ENCODE measurements around the gene MXRA8.

Gene MXRA8

DNA sequence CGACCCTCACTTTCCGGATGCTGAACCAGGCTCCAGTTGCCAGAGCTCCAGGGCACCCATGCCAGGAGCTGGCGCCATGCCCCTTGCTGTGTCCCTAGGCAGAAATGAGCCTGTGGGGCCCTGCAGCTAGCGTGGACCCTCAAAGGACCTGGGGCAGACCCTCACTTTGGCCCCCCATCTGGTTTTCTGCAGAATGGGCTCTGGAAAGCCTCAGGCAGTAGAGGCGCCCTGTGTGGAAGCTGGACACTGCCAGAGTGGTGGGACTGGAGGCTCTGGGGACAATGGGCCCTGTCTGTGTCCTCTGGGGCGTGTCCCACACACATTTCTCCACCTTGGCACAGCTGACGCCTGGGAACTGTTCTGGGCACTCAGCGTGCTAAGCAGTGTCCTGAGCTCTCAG, 22.9 kb upstream of the MXRA8 start:
- Histone ChIP-seq H3K9me3 (ENCODE audit: insufficient read depth, low read length) (no peaks in the 10 kb centered on the region), H2AFZ (ENCODE audit: low read depth, low read length, severe bottlenecking) (no peak overlapping the region), H3K79me2 (ENCODE audit: insufficient read depth, low read length) (peaks cover 14% of the 10 kb centered on the region), H3K9ac (ENCODE audit: low read length) (no peak overlapping the region), H4K20me1 (ENCODE audit: low read depth, low read length) (no peaks in the 10 kb centered on the region), H3K27me3 (ENCODE audit: low read length) (no peaks in the 10 kb centered on the region), H3K27ac (ENCODE audit: low read depth, low read length) (no peak overlapping the region), H3K4me3 (ENCODE audit: insufficient read depth, low read length, poor library complexity, severe bottlenecking) (no peak overlapping the region), H3K9me2 (replicated peaks; ENCODE audit: insufficient read depth, low read length) (no peaks in the 10 kb centered on the region), H3F3A (ENCODE audit: insufficient read depth) (peaks cover 18% of the 10 kb centered on the region), H3K4me2 (ENCODE audit: low read depth, low read length, poor library complexity, severe bottlenecking) (no peak overlapping the region), H3K36me3 (ENCODE audit: low read length) (0 out of 2 replicates have a peak, but pooled peaks cover 1% of the 10 kb centered on the region)
- no peak for TF ChIP-seq EZH2phosphoT487 (conservative IDR thresholded peaks at IDR 0.05; ENCODE audit: low read length)
- TF ChIP-seq, protein P1, sequence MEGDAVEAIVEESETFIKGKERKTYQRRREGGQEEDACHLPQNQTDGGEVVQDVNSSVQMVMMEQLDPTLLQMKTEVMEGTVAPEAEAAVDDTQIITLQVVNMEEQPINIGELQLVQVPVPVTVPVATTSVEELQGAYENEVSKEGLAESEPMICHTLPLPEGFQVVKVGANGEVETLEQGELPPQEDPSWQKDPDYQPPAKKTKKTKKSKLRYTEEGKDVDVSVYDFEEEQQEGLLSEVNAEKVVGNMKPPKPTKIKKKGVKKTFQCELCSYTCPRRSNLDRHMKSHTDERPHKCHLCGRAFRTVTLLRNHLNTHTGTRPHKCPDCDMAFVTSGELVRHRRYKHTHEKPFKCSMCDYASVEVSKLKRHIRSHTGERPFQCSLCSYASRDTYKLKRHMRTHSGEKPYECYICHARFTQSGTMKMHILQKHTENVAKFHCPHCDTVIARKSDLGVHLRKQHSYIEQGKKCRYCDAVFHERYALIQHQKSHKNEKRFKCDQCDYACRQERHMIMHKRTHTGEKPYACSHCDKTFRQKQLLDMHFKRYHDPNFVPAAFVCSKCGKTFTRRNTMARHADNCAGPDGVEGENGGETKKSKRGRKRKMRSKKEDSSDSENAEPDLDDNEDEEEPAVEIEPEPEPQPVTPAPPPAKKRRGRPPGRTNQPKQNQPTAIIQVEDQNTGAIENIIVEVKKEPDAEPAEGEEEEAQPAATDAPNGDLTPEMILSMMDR (IDR thresholded peaks at IDR 0.05; ENCODE audit: insufficient read depth, low read length, poor library complexity, severe bottlenecking) = no peak

DNA sequence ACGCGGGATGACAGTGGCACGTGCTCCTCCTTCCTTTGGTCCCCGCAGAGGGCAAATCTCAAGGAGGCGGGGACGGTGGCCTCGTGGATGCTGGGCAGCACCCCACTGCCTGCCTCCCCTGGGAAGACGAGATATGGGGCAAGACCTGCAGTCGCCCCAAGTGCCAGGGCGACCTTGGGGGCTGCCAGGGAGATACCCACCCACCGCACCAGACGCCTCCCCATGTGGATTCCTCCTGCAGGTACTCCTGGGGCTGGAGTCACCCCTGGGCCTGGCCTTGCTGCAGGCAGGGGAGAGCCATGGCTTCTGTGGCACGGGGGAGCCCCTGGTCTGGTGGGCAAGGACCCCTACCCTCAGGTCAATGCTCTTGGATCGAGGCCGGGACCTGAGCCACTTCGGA, 22.5 kb upstream of the MXRA8 start:
- H4K20me1 ChIP-seq (ENCODE audit: low read depth, low read length) = no peaks in the 10 kb centered on the region
- no peaks in the 10 kb centered on the region for H3K27me3 ChIP-seq (ENCODE audit: low read length)
- no peaks in the 10 kb centered on the region for H3K9me2 ChIP-seq (replicated peaks; ENCODE audit: insufficient read depth, low read length)
- H2AFZ ChIP-seq (ENCODE audit: low read depth, low read length, severe bottlenecking) = no peak overlapping the region
- no peaks in the 10 kb centered on the region for H3K36me3 ChIP-seq (ENCODE audit: low read length)
- peaks cover 23% of the 10 kb centered on the region for H3F3A ChIP-seq (ENCODE audit: insufficient read depth)
- H3K4me3 ChIP-seq (ENCODE audit: insufficient read depth, low read length, poor library complexity, severe bottlenecking) = no peak overlapping the region
- H3K9ac ChIP-seq (ENCODE audit: low read length) = no peak overlapping the region
- TF ChIP-seq EZH2phosphoT487 (conservative IDR thresholded peaks at IDR 0.05; ENCODE audit: low read length) = no peak
- TF ChIP-seq, protein P1 (IDR thresholded peaks at IDR 0.05; ENCODE audit: insufficient read depth, low read length, poor library complexity, severe bottlenecking) = no peak
- H3K79me2 ChIP-seq (ENCODE audit: insufficient read depth, low read length) = peaks cover 14% of the 10 kb centered on the region
- no peak overlapping the region for H3K4me2 ChIP-seq (ENCODE audit: low read depth, low read length, poor library complexity, severe bottlenecking)
- H3K9me3 ChIP-seq (ENCODE audit: insufficient read depth, low read length) = no peaks in the 10 kb centered on the region
- no peak overlapping the region for H3K27ac ChIP-seq (ENCODE audit: low read depth, low read length)

DNA sequence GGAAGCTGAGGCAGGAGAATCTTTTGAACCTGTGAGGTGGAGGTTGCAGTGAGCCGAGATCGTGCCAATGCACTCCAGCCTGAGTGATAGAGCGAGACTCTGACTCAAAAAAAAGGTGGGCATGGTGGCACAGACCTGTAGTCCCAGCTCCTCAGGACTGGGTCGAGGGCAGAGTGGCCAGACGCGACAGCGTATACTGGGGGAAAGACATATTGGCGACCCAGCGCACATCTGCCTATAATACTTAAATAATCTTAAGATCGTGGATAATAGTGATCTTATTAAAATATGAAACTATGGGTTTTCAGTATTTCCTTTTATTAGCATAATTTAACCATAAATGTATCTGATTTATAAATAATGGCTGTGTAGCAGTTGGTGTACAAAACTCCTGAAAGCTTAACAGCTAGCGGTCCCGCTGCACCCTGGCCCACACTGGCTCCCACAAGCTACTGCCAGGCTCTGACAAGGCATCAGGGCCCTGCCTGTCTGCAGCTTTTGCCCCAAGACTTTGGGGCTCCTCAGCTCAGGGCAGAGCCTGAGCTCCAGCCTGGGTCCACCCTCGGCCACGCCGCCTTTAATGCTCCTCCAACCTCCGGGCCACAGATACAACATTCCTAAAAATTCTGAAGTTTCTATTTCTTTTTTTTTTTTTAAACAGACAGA, 19.3 kb upstream of the MXRA8 start:
- H3K27ac ChIP-seq (ENCODE audit: low read depth, low read length) = no peak overlapping the region
- H2AFZ ChIP-seq (ENCODE audit: low read depth, low read length, severe bottlenecking) = no peak overlapping the region
- no peaks in the 10 kb centered on the region for H3K9me2 ChIP-seq (replicated peaks; ENCODE audit: insufficient read depth, low read length)
- peaks cover 19% of the 10 kb centered on the region for H3F3A ChIP-seq (ENCODE audit: insufficient read depth)
- no peak overlapping the region for H3K4me3 ChIP-seq (ENCODE audit: insufficient read depth, low read length, poor library complexity, severe bottlenecking)
- H4K20me1 ChIP-seq (ENCODE audit: low read depth, low read length) = no peaks in the 10 kb centered on the region
- TF ChIP-seq EZH2phosphoT487 (conservative IDR thresholded peaks at IDR 0.05; ENCODE audit: low read length) = no peak
- TF ChIP-seq, protein P1 (IDR thresholded peaks at IDR 0.05; ENCODE audit: insufficient read depth, low read length, poor library complexity, severe bottlenecking) = no peak
- peaks cover 31% of the 10 kb centered on the region for H3K79me2 ChIP-seq (ENCODE audit: insufficient read depth, low read length)
- no peaks in the 10 kb centered on the region for H3K9me3 ChIP-seq (ENCODE audit: insufficient read depth, low read length)
- no peak overlapping the region for H3K4me2 ChIP-seq (ENCODE audit: low read depth, low read length, poor library complexity, severe bottlenecking)
- no peaks in the 10 kb centered on the region for H3K27me3 ChIP-seq (ENCODE audit: low read length)
- no peak overlapping the region for H3K9ac ChIP-seq (ENCODE audit: low read length)
- H3K36me3 ChIP-seq (ENCODE audit: low read length) = no peaks in the 10 kb centered on the region
